ENCODE measurements around the gene AAR2. TPM values are rescaled to one million over a fixed set of nuclear protein-coding genes. Genes with fewer than 3 reads are reported as not detected.

Gene AAR2, protein sequence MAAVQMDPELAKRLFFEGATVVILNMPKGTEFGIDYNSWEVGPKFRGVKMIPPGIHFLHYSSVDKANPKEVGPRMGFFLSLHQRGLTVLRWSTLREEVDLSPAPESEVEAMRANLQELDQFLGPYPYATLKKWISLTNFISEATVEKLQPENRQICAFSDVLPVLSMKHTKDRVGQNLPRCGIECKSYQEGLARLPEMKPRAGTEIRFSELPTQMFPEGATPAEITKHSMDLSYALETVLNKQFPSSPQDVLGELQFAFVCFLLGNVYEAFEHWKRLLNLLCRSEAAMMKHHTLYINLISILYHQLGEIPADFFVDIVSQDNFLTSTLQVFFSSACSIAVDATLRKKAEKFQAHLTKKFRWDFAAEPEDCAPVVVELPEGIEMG
- 25.0 and 31.4 TPM in 2 replicates for total RNA-seq

DNA sequence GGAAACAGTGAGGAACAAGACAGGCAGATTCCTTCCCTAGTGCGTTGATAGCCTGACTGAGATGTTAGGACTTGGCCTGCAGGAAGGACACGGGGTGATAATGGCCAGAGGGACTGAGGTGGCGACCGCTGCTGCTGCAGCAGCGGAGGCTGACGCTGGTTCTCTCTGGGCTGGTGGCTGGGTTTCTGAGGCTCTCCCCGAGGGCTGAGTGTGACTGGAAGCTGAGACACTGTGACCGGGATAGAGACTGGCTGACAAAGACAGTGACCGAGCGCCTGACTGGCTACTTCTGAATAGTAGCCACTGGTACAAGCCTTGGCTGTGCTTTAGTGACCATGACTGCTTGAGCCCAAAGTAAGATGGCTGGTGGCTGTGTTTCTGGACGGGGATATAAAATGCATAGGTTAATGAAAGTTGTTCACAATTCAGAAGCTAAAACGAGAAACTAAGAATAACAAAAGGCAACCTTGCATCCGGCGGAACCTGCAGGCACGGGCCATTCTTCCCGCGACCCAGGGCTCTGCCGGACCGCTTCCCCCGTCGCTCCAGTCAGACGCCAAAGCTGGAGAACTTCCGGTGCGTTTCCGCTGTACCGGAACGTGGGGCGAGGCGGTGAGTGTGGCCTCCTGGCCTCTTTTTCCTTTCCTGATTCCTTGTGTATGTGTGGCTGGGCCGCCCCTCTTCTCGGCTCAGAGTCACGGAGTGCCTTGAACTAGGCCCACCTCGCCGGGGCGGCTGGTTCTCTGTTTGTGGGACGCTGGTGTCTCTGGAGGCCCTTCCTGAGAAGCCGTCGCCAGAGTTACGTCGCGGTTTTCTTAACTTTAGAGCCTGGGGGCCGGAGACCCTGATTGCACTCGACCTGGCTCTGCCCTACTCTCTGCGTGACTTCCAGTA lies at the start of gene AAR2:
AAR2 (plus strand) TSS at position 587 of the 894 bp plus-strand sequence. CDS start 3,391 bp downstream, outside the sequence.

DNA sequence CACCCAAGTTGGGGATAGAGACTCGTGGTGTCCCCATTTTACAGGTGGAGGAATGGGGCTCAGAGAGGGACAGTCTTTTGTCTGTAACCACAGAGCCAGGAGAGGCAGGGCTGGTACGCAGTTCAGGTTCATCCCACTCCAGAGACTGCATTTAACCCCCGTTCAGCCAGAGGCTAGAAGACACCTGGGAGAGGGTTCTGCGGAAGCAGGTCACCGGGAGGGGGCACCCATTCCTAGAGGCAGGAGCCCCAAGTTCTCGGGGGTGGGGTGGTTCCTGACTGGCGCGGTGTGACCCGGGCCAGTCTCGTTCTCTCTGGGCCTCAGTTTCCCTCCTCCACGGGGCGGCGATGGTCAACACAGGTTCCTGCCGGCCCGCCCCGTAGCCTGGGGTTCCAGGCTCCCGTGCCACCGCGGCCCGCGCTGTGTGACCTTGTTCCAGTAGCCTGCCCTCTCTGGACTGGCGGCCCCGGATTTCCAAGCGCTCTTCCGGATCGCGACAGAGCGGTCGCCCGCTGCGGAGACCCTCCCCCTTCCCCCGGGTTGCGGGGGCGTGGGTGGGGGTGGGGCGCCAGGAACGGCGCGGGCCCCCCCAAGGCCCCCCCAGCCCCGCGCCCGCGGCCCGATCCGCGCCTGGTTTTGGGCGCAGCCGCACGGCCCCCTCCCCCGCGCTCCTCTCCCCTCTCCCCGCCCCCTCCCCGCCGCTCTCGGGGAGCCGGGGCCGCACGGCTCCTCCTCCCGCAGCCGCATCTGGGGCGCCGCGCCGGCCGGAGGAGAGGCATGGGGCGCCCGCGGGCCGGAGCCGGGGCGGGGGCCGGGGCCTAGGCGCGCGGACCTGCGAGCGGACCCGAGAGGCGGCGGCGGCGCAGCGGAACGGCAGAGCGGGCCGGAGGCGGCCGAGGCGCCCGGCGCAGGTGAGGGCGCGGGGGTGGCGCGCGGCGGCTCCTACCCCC lies 69.6 kb downstream of the AAR2 start, which contains the start of gene DLGAP4:
DLGAP4 (plus strand) TSS at position 738 of the 950 bp plus-strand sequence. CDS start 125,379 bp downstream, outside the sequence.

Other genes with a start within 250 kb of the AAR2 start
- 13.8 and 28.9 TPM in 2 replicates for gene EPB41L1, start 81.7 kb upstream of the AAR2 start, total RNA-seq
- gene DLGAP4, start 69.9 kb downstream of the AAR2 start, total RNA-seq, result 14.7 and 35.1 TPM in 2 replicates

All from smooth muscle cell of trachea (primary cell).